ENCODE measurements around the gene PLXNA4. TPM values are rescaled to one million over a fixed set of nuclear protein-coding genes. Genes with fewer than 3 reads are reported as not detected.

PLXNA4 gene
- total and polyA plus RNA-seq, 9 of the 15 experiments (the other 6 are each of a cell fraction or from before 2014, with no cell fraction given) = under 0.01 to 0.09 TPM; not detected in 7

DNA sequence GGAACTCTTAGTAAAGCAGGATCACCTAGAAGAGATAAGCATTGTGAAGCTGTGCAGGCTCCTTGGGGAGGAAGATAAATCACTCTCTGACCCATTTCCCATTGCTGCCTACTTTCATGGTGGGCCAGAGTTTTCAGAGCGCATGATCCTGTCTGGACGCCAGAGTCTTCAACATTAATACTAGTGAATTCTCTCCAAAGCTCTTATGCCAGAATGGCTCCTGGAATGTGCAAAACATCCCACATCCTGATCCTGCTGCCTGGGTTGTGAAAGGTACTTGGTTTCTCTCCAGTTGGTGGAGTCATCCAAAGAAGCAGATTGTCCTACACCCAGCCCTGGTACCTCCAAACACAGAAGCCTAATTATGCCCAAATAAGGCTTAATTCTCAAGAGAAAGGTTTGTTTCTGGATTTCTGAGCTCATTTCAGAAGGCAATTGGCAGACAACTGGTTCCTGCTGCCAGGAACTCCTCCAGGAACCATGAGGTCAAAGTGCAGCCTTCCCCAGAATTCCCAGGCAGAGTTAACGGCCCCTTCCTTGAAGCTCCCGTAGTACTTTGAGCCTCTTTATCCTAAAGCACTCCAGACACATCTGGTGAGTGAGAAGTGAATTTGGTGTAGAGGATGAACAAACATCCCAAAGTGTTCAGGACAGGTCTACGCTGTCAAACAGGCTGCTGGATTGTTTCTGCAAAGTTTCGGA, 495.2 kb downstream of the PLXNA4 start:
- 0% methylated on average over 6 of the region's 6 CpGs for WGBS (ENCODE audit: insufficient coverage, low coverage, missing lambda C conversion rate)
- FAIRE-seq = no peak

GRCh38 chr7:132080467-132080866, 495.8 kb downstream of the PLXNA4 start:
- ATAC-seq = no peak
- WGBS (ENCODE audit: insufficient coverage, low coverage, missing lambda C conversion rate) = 0% methylated on average over 1 of the region's 1 CpG
- FAIRE-seq = no peak
- no peak overlapping the region for H2AFZ ChIP-seq (ENCODE audit: low read depth, low read length)
- H3K27ac ChIP-seq (ENCODE audit: extremely low read depth, low read depth, low read length) = no peak overlapping the region
- H4K20me1 ChIP-seq (replicated peaks; ENCODE audit: control insufficient read depth, insufficient read depth, low read length) = no peaks in the 10 kb centered on the region
- H3K9ac ChIP-seq (ENCODE audit: insufficient read depth in 1 of 2, low read depth in 2 of 2, low read length in 2 of 2) = no peak overlapping the region
- no peak overlapping the region for H3K4me2 ChIP-seq (ENCODE audit: insufficient read depth, low read length)
- H3K27me3 ChIP-seq (ENCODE audit: control insufficient read depth in 2 of 2, insufficient read depth in 2 of 2, low read length in 2 of 2) = peaks cover 3 to 44% of the 10 kb centered on the region in 2 experiments
- intact Hi-C loops (cut with micrococcal nuclease) = no loop called here
- in situ Hi-C loops (cut with MboI) = no loop called here
- H3K4me3 ChIP-seq = no peak overlapping the region
- BruUV-seq (replicated peaks) = no TSS peak
- CTCF ChIA-PET (ENCODE audit: low intra/inter-chr PET ratio) = no interaction called here
- H3K36me3 ChIP-seq (ENCODE audit: control insufficient read depth, insufficient read depth, low read length) = no peaks in the 10 kb centered on the region
- POLR2A ChIA-PET = interaction anchor here (1.0 kb wide), 1 partner anchor 15 kb away, joined by 5 read pairs; no protein-coding TSS in a partner anchor
- H3K9me1 ChIP-seq (ENCODE audit: control insufficient read depth, insufficient read depth, low read length) = no peaks in the 10 kb centered on the region
- H3K9me3 ChIP-seq (replicated peaks; ENCODE audit: control insufficient read depth, insufficient read depth, low read depth, low read length) = no peaks in the 10 kb centered on the region
- no peak for DNase-seq (ENCODE audit: extremely low read depth in 1 of 4, low spot score in 3 of 4)
- no peaks in the 10 kb centered on the region for H3K79me2 ChIP-seq (ENCODE audit: control insufficient read depth, insufficient read depth, low read length)
- H3K4me1 ChIP-seq (replicated peaks in 1 of 2; ENCODE audit: control insufficient read depth in 2 of 2, insufficient read depth in 2 of 2, low read length in 2 of 2) = no peaks in the 10 kb centered on the region
- TF ChIP-seq CCNT2 (IDR thresholded peaks at IDR 0.05; ENCODE audit: borderline replicate concordance, extremely low read depth, insufficient read length, low read depth, low read length) (no peak), MCM3 (IDR thresholded peaks at IDR 0.05) (no peak), NR0B1 (IDR thresholded peaks at IDR 0.05; ENCODE audit: partially characterized antibody) (no peak), SP1 (CRISPR knock-in tag; IDR thresholded peaks at IDR 0.05) (no peak), ID3 (CRISPR knock-in tag; IDR thresholded peaks at IDR 0.05) (no peak), ID3 (tag; IDR thresholded peaks at IDR 0.05) (no peak), ZNF79 (CRISPR knock-in tag; IDR thresholded peaks at IDR 0.05; ENCODE audit: low read depth) (no peak), TAF9B (IDR thresholded peaks at IDR 0.05; ENCODE audit: partially characterized antibody) (no peak)
- TF ChIP-seq, protein P1, sequence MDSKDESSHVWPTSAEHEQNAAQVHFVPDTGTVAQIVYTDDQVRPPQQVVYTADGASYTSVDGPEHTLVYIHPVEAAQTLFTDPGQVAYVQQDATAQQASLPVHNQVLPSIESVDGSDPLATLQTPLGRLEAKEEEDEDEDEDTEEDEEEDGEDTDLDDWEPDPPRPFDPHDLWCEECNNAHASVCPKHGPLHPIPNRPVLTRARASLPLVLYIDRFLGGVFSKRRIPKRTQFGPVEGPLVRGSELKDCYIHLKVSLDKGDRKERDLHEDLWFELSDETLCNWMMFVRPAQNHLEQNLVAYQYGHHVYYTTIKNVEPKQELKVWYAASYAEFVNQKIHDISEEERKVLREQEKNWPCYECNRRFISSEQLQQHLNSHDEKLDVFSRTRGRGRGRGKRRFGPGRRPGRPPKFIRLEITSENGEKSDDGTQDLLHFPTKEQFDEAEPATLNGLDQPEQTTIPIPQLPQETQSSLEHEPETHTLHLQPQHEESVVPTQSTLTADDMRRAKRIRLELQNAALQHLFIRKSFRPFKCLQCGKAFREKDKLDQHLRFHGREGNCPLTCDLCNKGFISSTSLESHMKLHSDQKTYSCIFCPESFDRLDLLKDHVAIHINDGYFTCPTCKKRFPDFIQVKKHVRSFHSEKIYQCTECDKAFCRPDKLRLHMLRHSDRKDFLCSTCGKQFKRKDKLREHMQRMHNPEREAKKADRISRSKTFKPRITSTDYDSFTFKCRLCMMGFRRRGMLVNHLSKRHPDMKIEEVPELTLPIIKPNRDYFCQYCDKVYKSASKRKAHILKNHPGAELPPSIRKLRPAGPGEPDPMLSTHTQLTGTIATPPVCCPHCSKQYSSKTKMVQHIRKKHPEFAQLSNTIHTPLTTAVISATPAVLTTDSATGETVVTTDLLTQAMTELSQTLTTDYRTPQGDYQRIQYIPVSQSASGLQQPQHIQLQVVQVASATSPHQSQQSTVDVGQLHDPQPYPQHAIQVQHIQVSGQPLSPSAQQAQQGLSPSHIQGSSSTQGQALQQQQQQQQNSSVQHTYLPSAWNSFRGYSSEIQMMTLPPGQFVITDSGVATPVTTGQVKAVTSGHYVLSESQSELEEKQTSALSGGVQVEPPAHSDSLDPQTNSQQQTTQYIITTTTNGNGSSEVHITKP (IDR thresholded peaks at IDR 0.05; ENCODE audit: partially characterized antibody) = no peak

More for the DNA sequence above, 495.2 kb downstream of the PLXNA4 start:
- Histone ChIP-seq H3K9ac (ENCODE audit: insufficient read depth in 1 of 2, low read depth in 2 of 2, low read length in 2 of 2) (no peak overlapping the region), H3K9me3 (replicated peaks; ENCODE audit: control insufficient read depth, insufficient read depth, low read depth, low read length) (no peaks in the 10 kb centered on the region), H3K36me3 (ENCODE audit: control insufficient read depth, insufficient read depth, low read length) (no peaks in the 10 kb centered on the region), H2AFZ (ENCODE audit: low read depth, low read length) (no peak overlapping the region), H3K27ac (ENCODE audit: extremely low read depth, low read depth, low read length) (no peak overlapping the region), H3K9me1 (ENCODE audit: control insufficient read depth, insufficient read depth, low read length) (no peaks in the 10 kb centered on the region), H3K4me1 (replicated peaks in 1 of 2; ENCODE audit: control insufficient read depth in 2 of 2, insufficient read depth in 2 of 2, low read length in 2 of 2) (no peaks in the 10 kb centered on the region), H4K20me1 (replicated peaks; ENCODE audit: control insufficient read depth, insufficient read depth, low read length) (no peaks in the 10 kb centered on the region), H3K27me3 (ENCODE audit: control insufficient read depth in 2 of 2, insufficient read depth in 2 of 2, low read length in 2 of 2) (peaks cover 3 to 37% of the 10 kb centered on the region in 2 experiments), H3K79me2 (ENCODE audit: control insufficient read depth, insufficient read depth, low read length) (no peaks in the 10 kb centered on the region), H3K4me2 (ENCODE audit: insufficient read depth, low read length) (no peak overlapping the region), H3K4me3 (no peak overlapping the region)
- intact Hi-C loops (cut with micrococcal nuclease) (no loop called here), in situ Hi-C loops (cut with MboI) (no loop called here)
- DNase-seq (ENCODE audit: extremely low read depth in 1 of 4, low spot score in 3 of 4) = no peak
- BruUV-seq (replicated peaks) = no TSS peak
- no peak for TF ChIP-seq SP1 (CRISPR knock-in tag; IDR thresholded peaks at IDR 0.05)
- ATAC-seq = no peak
- POLR2A ChIA-PET = interaction anchor here (1.0 to 1.1 kb wide), 2 partner anchors 9 to 15 kb away, joined by 3 to 5 read pairs; no protein-coding TSS in a partner anchor
- CTCF ChIA-PET (ENCODE audit: low intra/inter-chr PET ratio) = no interaction called here
